HepG2 (cell line): ENCODE data around the gene PWP1. TPM values are rescaled to one million over a fixed set of nuclear protein-coding genes. Genes with fewer than 3 reads are reported as not detected.

ENCODE experiments used
- AGO2 ChIP-seq: fragments of 200-400 bp; formaldehyde crosslinking; optimal IDR thresholded peaks from 2 replicates; pipeline ENCODE3; 2017; ENCODE audit warnings: mild to moderate bottlenecking, low read depth, low read length, moderate library complexity
- ARHGAP35 ChIP-seq: sonication (generic); formaldehyde crosslinking; IDR thresholded peaks from 2 replicates; pipeline ENCODE4 v1.9.0; 2022; ENCODE audit warnings: mild to moderate bottlenecking, inconsistent platforms, moderate library complexity, missing genetic modification reagents, borderline replicate concordance
- CEBPZ ChIP-seq: IDR thresholded peaks from 2 replicates; pipeline ENCODE4 v1.6.1; 2012; ENCODE audit warnings: low read length, improper control_type of control experiment
- LBX2 ChIP-seq: sonication (generic); formaldehyde crosslinking; IDR thresholded peaks from 2 replicates; pipeline ENCODE4 v1.5.0; 2020; ENCODE audit warnings: missing genetic modification reagents, mild to moderate bottlenecking, borderline replicate concordance
- MZF1 ChIP-seq: sonication (generic); formaldehyde crosslinking; IDR thresholded peaks from 2 replicates; pipeline ENCODE4 v1.8.1; 2023; ENCODE audit warnings: mild to moderate bottlenecking, missing genetic modification reagents, borderline replicate concordance
- PHF20 ChIP-seq: sonication (generic); formaldehyde crosslinking; IDR thresholded peaks from 2 replicates; pipeline ENCODE4 v1.5.0; 2020; ENCODE audit warnings: mild to moderate bottlenecking, missing genetic modification reagents
- SNAI1 ChIP-seq: sonication (generic); formaldehyde crosslinking; IDR thresholded peaks from 2 replicates; pipeline ENCODE4 v1.5.0; 2020; ENCODE audit warnings: mild to moderate bottlenecking, missing genetic modification reagents, borderline replicate concordance
- ZNF382 ChIP-seq: sonication (generic); formaldehyde crosslinking; IDR thresholded peaks from 2 replicates; pipeline ENCODE4 v1.5.0; 2020; ENCODE audit warnings: missing genetic modification reagents, mild to moderate bottlenecking, borderline replicate concordance
- ZNF646 ChIP-seq: sonication (generic); formaldehyde crosslinking; IDR thresholded peaks from 2 replicates; pipeline ENCODE4 v1.9.0; 2021; ENCODE audit warnings: mild to moderate bottlenecking, missing genetic modification reagents
- polyA plus RNA-seq, 8 experiments: library from polyadenylated mRNA; depleted of rRNA in 3 of 8; stranded (reverse) in 7 of 8; unstranded in 1 of 8; fragments of >200 nt; fragmentation: Illumina TruSeq in 4 of 8; extraction: Trizol in 4 of 8; gene quantifications; 2 replicates each; pipeline versions ENCODE4 v1.2.1 to v1.2.3, GENCODE V29; 2011 to 2016; ENCODE audit warnings: low read depth in 4 of 8, missing spikeins in 1 of 8, mixed read lengths in 1 of 8; ENCODE audit not compliant: insufficient read depth in 1 of 8
- total RNA-seq, 5 experiments: library from RNA; depleted of rRNA; stranded (reverse); fragments of >200 nt; fragmentation: Illumina TruSeq; extraction: Trizol; gene quantifications; 2 replicates each; pipeline ENCODE4 v1.2.3, GENCODE V29; 2016; ENCODE audit warnings: low read depth in 1 of 5
- TF ChIP-seq, protein P1 (sequence below): sonication (generic); formaldehyde crosslinking; IDR thresholded peaks from 2 replicates; pipeline ENCODE4 v1.4.0; 2020; ENCODE audit warnings: missing genetic modification reagents

Gene PWP1
- total and polyA plus RNA-seq, 2 of the 13 experiments (the other 11 are each of a cell fraction or from before 2014, with no cell fraction given), result 65.9 to 70.2 TPM

GRCh38 chr12:107681836-107682820 lies 3.5 kb upstream of the PWP1 start (continued):
- TF ChIP-seq AGO2, result peak; percentile 63
- no peak for TF ChIP-seq ARHGAP35 (CRISPR knock-in tag)
- no peak for TF ChIP-seq ZNF382
- no peak for TF ChIP-seq SNAI1 (CRISPR knock-in tag)
- TF ChIP-seq LBX2 (CRISPR knock-in tag), result no peak; the same call in 1 of the 2 replicates
- TF ChIP-seq, protein P1, sequence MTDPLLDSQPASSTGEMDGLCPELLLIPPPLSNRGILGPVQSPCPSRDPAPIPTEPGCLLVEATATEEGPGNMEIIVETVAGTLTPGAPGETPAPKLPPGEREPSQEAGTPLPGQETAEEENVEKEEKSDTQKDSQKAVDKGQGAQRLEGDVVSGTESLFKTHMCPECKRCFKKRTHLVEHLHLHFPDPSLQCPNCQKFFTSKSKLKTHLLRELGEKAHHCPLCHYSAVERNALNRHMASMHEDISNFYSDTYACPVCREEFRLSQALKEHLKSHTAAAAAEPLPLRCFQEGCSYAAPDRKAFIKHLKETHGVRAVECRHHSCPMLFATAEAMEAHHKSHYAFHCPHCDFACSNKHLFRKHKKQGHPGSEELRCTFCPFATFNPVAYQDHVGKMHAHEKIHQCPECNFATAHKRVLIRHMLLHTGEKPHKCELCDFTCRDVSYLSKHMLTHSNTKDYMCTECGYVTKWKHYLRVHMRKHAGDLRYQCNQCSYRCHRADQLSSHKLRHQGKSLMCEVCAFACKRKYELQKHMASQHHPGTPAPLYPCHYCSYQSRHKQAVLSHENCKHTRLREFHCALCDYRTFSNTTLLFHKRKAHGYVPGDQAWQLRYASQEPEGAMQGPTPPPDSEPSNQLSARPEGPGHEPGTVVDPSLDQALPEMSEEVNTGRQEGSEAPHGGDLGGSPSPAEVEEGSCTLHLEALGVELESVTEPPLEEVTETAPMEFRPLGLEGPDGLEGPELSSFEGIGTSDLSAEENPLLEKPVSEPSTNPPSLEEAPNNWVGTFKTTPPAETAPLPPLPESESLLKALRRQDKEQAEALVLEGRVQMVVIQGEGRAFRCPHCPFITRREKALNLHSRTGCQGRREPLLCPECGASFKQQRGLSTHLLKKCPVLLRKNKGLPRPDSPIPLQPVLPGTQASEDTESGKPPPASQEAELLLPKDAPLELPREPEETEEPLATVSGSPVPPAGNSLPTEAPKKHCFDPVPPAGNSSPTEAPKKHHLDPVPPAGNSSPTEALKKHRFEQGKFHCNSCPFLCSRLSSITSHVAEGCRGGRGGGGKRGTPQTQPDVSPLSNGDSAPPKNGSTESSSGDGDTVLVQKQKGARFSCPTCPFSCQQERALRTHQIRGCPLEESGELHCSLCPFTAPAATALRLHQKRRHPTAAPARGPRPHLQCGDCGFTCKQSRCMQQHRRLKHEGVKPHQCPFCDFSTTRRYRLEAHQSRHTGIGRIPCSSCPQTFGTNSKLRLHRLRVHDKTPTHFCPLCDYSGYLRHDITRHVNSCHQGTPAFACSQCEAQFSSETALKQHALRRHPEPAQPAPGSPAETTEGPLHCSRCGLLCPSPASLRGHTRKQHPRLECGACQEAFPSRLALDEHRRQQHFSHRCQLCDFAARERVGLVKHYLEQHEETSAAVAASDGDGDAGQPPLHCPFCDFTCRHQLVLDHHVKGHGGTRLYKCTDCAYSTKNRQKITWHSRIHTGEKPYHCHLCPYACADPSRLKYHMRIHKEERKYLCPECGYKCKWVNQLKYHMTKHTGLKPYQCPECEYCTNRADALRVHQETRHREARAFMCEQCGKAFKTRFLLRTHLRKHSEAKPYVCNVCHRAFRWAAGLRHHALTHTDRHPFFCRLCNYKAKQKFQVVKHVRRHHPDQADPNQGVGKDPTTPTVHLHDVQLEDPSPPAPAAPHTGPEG (CRISPR knock-in tag), result no peak; the same call in 1 of the 2 replicates
- TF ChIP-seq ZNF646 (CRISPR knock-in tag), result no peak
- TF ChIP-seq MZF1 (CRISPR knock-in tag), result no peak
- peak; percentile 68; the same call in 1 of the 2 replicates for TF ChIP-seq PHF20
- TF ChIP-seq CEBPZ, result no peak
